ENCODE measurements around the gene KCNIP1.

DNA sequence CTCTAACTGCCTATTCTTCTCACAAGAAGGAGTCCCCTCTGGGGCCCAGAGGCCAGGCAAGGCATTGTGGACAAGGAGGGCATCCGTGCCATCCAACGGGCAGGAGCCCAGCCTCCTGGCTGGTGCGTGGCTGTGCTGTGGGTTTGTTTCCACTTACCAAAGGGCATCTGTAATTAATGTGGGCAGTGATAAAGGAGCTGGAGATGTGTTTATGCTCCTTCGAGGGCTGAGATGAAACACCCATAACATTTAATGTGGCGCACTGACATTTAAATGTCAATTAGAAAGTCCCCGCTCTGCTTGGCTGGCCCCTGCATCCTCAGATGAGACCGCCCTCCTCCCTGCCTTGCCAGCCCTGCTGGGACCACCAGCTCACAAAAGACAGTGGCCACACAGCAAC lies 57.1 kb downstream of the KCNIP1 start:
- TF ChIP-seq, protein P1, sequence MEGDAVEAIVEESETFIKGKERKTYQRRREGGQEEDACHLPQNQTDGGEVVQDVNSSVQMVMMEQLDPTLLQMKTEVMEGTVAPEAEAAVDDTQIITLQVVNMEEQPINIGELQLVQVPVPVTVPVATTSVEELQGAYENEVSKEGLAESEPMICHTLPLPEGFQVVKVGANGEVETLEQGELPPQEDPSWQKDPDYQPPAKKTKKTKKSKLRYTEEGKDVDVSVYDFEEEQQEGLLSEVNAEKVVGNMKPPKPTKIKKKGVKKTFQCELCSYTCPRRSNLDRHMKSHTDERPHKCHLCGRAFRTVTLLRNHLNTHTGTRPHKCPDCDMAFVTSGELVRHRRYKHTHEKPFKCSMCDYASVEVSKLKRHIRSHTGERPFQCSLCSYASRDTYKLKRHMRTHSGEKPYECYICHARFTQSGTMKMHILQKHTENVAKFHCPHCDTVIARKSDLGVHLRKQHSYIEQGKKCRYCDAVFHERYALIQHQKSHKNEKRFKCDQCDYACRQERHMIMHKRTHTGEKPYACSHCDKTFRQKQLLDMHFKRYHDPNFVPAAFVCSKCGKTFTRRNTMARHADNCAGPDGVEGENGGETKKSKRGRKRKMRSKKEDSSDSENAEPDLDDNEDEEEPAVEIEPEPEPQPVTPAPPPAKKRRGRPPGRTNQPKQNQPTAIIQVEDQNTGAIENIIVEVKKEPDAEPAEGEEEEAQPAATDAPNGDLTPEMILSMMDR (IDR thresholded peaks at IDR 0.05; ENCODE audit: low read depth, low read length), result no peak
- TF ChIP-seq, protein P2, sequence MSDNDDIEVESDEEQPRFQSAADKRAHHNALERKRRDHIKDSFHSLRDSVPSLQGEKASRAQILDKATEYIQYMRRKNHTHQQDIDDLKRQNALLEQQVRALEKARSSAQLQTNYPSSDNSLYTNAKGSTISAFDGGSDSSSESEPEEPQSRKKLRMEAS (IDR thresholded peaks at IDR 0.05; ENCODE audit: low read depth, low read length), result no peak
- TF ChIP-seq POLR2A (IDR thresholded peaks at IDR 0.05; ENCODE audit: extremely low read depth, insufficient read length) (no peak), MYC (IDR thresholded peaks at IDR 0.05; ENCODE audit: low read depth, low read length) (no peak)

All from NB4 (cell line).